Vagina (tissue), 2 donors: Measurements from ENCODE around the gene ZFP69B. TPM values are rescaled to one million over a fixed set of nuclear protein-coding genes. Genes with fewer than 3 reads are reported as not detected.

Source experiments
- DNase-seq, 2 donors: peaks; one replicate each; pipeline ENCODE4 v3.0.0-alpha.2; 2017; ENCODE audit errors: extremely low spot score in 2 of 2
- H3K27ac ChIP-seq: fragments of 200-600 bp; sonication (generic); one replicate; pipeline ENCODE4 v1.5.1; 2019
- H3K27me3 ChIP-seq: fragments of 200-600 bp; sonication (generic); one replicate; pipeline ENCODE4 v1.5.1; 2019
- H3K36me3 ChIP-seq, 2 donors: fragments of 200-600 bp; sonication (generic); one replicate each; pipeline ENCODE4 v1.5.1; 2017 to 2019
- H3K4me1 ChIP-seq: fragments of 200-600 bp; sonication (generic); one replicate; pipeline ENCODE4 v1.5.1; 2019
- H3K4me3 ChIP-seq, 2 donors: fragments of 200-600 bp; sonication (generic); 1 replicate in 1 of 2; 2 replicates in 1 of 2; pipeline ENCODE4 v1.5.1; 2016 to 2019
- H3K9me3 ChIP-seq: fragments of 200-600 bp; sonication (generic); one replicate; pipeline ENCODE4 v1.5.1; 2019
- CTCF ChIP-seq, 3 experiments: fragments of 450-650 bp in 2 of 3; fragments of 200-600 bp in 1 of 3; sonication (generic) in 1 of 3; IDR thresholded peaks; one replicate each; pipeline ENCODE4 v1.5.1; 2017 to 2019; ENCODE audit warnings: antibody characterized with exemption in 3 of 3, mild to moderate bottlenecking in 2 of 3, moderate library complexity in 2 of 3
- POLR2A ChIP-seq, 2 donors: fragments of 450-650 bp; IDR thresholded peaks; one replicate each; pipeline ENCODE4 v1.6.1; 2017; ENCODE audit warnings: antibody characterized with exemption in 2 of 2, mild to moderate bottlenecking in 2 of 2, moderate library complexity in 2 of 2
- POLR2AphosphoS5 ChIP-seq, 2 donors: sonication (generic); formaldehyde crosslinking; IDR thresholded peaks; one replicate each; pipeline ENCODE4 v1.9.0; 2017; ENCODE audit warnings: antibody characterized with exemption in 2 of 2, mild to moderate bottlenecking in 2 of 2, low read depth in 1 of 2; ENCODE audit not compliant: insufficient read depth in 1 of 2
- intact Hi-C: fragments of 100-400 bp; cut with DNase I; formaldehyde crosslinking; loops from one replicate; pipeline ENCODE4 v1.15.1; 2023
- total RNA-seq: library from RNA; depleted of rRNA; stranded (reverse); fragments of >200 nt; gene quantifications from one replicate; pipeline ENCODE4 v1.2.3, GENCODE V29; 2016

Gene ZFP69B
- total RNA-seq, 1 donor from 2014 or later, result 1.2 TPM

GRCh38 chr1:40451238-40451585, 936 bp downstream of the ZFP69B start:
- Histone ChIP-seq H3K27me3 (no peaks in the 10 kb centered on the region), H3K4me1 (peaks cover 6% of the 10 kb centered on the region), H3K27ac (no peak overlapping the region), H3K4me3 (no peak overlapping the region), H3K9me3 (peaks cover 1% of the 10 kb centered on the region), H3K36me3 (peaks cover 0 to 5% of the 10 kb centered on the region in 2 donors)
- intact Hi-C loops, result no loop called here
- no peak for DNase-seq
- no peak for TF ChIP-seq POLR2AphosphoS5 (IDR thresholded peaks at IDR 0.05; ENCODE audit: insufficient read depth in 1 of 2, low read depth in 1 of 2)
- no peak for TF ChIP-seq CTCF (IDR thresholded peaks at IDR 0.05)
- TF ChIP-seq POLR2A (IDR thresholded peaks at IDR 0.05), result no peak

GRCh38 chr1:40454873-40455272, 4.6 kb downstream of the ZFP69B start:
- Histone ChIP-seq H3K36me3 (peaks cover 0 to 34% of the 10 kb centered on the region in 2 donors), H3K4me1 (peaks cover 6% of the 10 kb centered on the region), H3K4me3 (no peak overlapping the region), H3K27ac (no peak overlapping the region), H3K9me3 (peaks cover 23% of the 10 kb centered on the region), H3K27me3 (no peaks in the 10 kb centered on the region)
- intact Hi-C loops, result no loop called here
- no peak for TF ChIP-seq CTCF (IDR thresholded peaks at IDR 0.05)
- no peak for TF ChIP-seq POLR2AphosphoS5 (IDR thresholded peaks at IDR 0.05; ENCODE audit: insufficient read depth in 1 of 2, low read depth in 1 of 2)
- no peak for TF ChIP-seq POLR2A (IDR thresholded peaks at IDR 0.05)
- DNase-seq, result no peak

GRCh38 chr1:40462956-40463590, 12.8 kb downstream of the ZFP69B start:
- no peak for DNase-seq
- intact Hi-C loops, result no loop called here
- Histone ChIP-seq H3K27me3 (no peaks in the 10 kb centered on the region), H3K27ac (no peak overlapping the region), H3K4me1 (no peaks in the 10 kb centered on the region), H3K36me3 (peaks cover 0 to 44% of the 10 kb centered on the region in 2 donors), H3K9me3 (peaks cover 80% of the 10 kb centered on the region), H3K4me3 (no peak overlapping the region)
- TF ChIP-seq CTCF (IDR thresholded peaks at IDR 0.05) (no peak), POLR2AphosphoS5 (IDR thresholded peaks at IDR 0.05; ENCODE audit: insufficient read depth in 1 of 2, low read depth in 1 of 2) (no peak), POLR2A (IDR thresholded peaks at IDR 0.05) (no peak)

GRCh38 chr1:40469327-40469726, 19.1 kb downstream of the ZFP69B start:
- Histone ChIP-seq H3K27me3 (no peaks in the 10 kb centered on the region), H3K9me3 (peaks cover 30% of the 10 kb centered on the region), H3K4me3 (no peak overlapping the region), H3K27ac (no peak overlapping the region), H3K4me1 (no peaks in the 10 kb centered on the region), H3K36me3 (no peaks in the 10 kb centered on the region)
- no peak for DNase-seq
- TF ChIP-seq CTCF (IDR thresholded peaks at IDR 0.05) (no peak), POLR2A (IDR thresholded peaks at IDR 0.05) (no peak), POLR2AphosphoS5 (IDR thresholded peaks at IDR 0.05; ENCODE audit: insufficient read depth in 1 of 2, low read depth in 1 of 2) (no peak)
- intact Hi-C loops, result no loop called here

- no peaks in the 10 kb centered on the region for H3K27me3 ChIP-seq
- H3K4me1 ChIP-seq, result peaks cover 11% of the 10 kb centered on the region
- H3K27ac ChIP-seq, result no peak overlapping the region
- DNase-seq, result no peak
- intact Hi-C loops, result no loop called here
- H3K36me3 ChIP-seq, result no peaks in the 10 kb centered on the region
- no peak overlapping the region for H3K4me3 ChIP-seq
- TF ChIP-seq POLR2AphosphoS5 (IDR thresholded peaks at IDR 0.05; ENCODE audit: insufficient read depth in 1 of 2, low read depth in 1 of 2) (no peak), POLR2A (IDR thresholded peaks at IDR 0.05) (no peak), CTCF (IDR thresholded peaks at IDR 0.05) (no peak)
- peaks cover 5% of the 10 kb centered on the region for H3K9me3 ChIP-seq
Observed at GRCh38 chr1:40475268-40475667, 25.0 kb downstream of the ZFP69B start.
